HepG2 (cell line): Measurements from ENCODE around the gene ZNF444. TPM values are rescaled to one million over a fixed set of nuclear protein-coding genes. Genes with fewer than 3 reads are reported as not detected.

ENCODE experiments used
- CHD4 ChIP-seq: fragments of 200-600 bp; sonication (generic); IDR thresholded peaks from 2 replicates; pipeline ENCODE4 v1.7.0; 2017; ENCODE audit warnings: mild to moderate bottlenecking, low read length, borderline replicate concordance
- ELF3 ChIP-seq: IDR thresholded peaks from 2 replicates; pipeline ENCODE4 v1.6.1; 2016; ENCODE audit warnings: missing genetic modification reagents, missing compliant biosample characterization
- FOXK2 ChIP-seq: fragments of 450-650 bp; IDR thresholded peaks from 2 replicates; pipeline ENCODE4 v1.6.1; 2016
- PHF8 ChIP-seq: sonication (generic); formaldehyde crosslinking; IDR thresholded peaks from 2 replicates; pipeline ENCODE4 v1.5.0; 2020; ENCODE audit warnings: missing genetic modification reagents
- REXO4 ChIP-seq: sonication (generic); formaldehyde crosslinking; IDR thresholded peaks from 2 replicates; pipeline ENCODE4 v1.8.0; 2022; ENCODE audit warnings: missing genetic modification reagents, mild to moderate bottlenecking, borderline replicate concordance
- SCMH1 ChIP-seq: sonication (generic); formaldehyde crosslinking; IDR thresholded peaks from 2 replicates; pipeline ENCODE4 v1.9.0; 2021; ENCODE audit warnings: missing genetic modification reagents, mild to moderate bottlenecking, borderline replicate concordance
- SMC3 ChIP-seq: IDR thresholded peaks from 2 replicates; pipeline ENCODE4 v1.6.1; 2011; ENCODE audit warnings: low read length, improper control_type of control experiment
- SSRP1 ChIP-seq: IDR thresholded peaks from 2 replicates; pipeline ENCODE4 v1.6.1; 2016; ENCODE audit warnings: control low read depth
- STAG1 ChIP-seq: sonication (generic); formaldehyde crosslinking; IDR thresholded peaks from 2 replicates; pipeline ENCODE4 v1.4.0; 2020; ENCODE audit warnings: missing genetic modification reagents
- TAF15 ChIP-seq: fragments of 200-400 bp; formaldehyde crosslinking; IDR thresholded peaks from one replicate; pipeline ENCODE4 v1.6.1; 2018; ENCODE audit warnings: mild to moderate bottlenecking, low read depth, low read length; ENCODE audit not compliant: poor library complexity, severe bottlenecking
- ZNF24 ChIP-seq: fragments of 450-650 bp; IDR thresholded peaks from 2 replicates; pipeline ENCODE4 v1.6.1; 2017; ENCODE audit warnings: antibody characterized with exemption, mild to moderate bottlenecking
- ZNF441 ChIP-seq: sonication (generic); formaldehyde crosslinking; IDR thresholded peaks from 2 replicates; pipeline ENCODE4 v1.7.0; 2021; ENCODE audit warnings: missing genetic modification reagents, borderline replicate concordance
- ZNF550 ChIP-seq: sonication (generic); formaldehyde crosslinking; IDR thresholded peaks from 2 replicates; pipeline ENCODE4 v1.4.0; 2020; ENCODE audit warnings: mild to moderate bottlenecking, missing genetic modification reagents, borderline replicate concordance
- polyA plus RNA-seq, 8 experiments: library from polyadenylated mRNA; depleted of rRNA in 3 of 8; stranded (reverse) in 7 of 8; unstranded in 1 of 8; fragments of >200 nt; fragmentation: Illumina TruSeq in 4 of 8; extraction: Trizol in 4 of 8; gene quantifications; 2 replicates each; pipeline versions ENCODE4 v1.2.1 to v1.2.3, GENCODE V29; 2011 to 2016; ENCODE audit warnings: low read depth in 4 of 8, missing spikeins in 1 of 8, mixed read lengths in 1 of 8; ENCODE audit not compliant: insufficient read depth in 1 of 8
- total RNA-seq, 5 experiments: library from RNA; depleted of rRNA; stranded (reverse); fragments of >200 nt; fragmentation: Illumina TruSeq; extraction: Trizol; gene quantifications; 2 replicates each; pipeline ENCODE4 v1.2.3, GENCODE V29; 2016; ENCODE audit warnings: low read depth in 1 of 5
- TF ChIP-seq, protein P1 (sequence below): sonication (generic); formaldehyde crosslinking; conservative IDR thresholded peaks from 2 replicates; pipeline ENCODE4 v1.4.0; 2020; ENCODE audit warnings: missing genetic modification reagents
- TF ChIP-seq, protein P2 (sequence below), 2 experiments: fragments of 450-650 bp in 1 of 2; sonication (generic) in 1 of 2; formaldehyde crosslinking; IDR thresholded peaks; 2 replicates each; pipeline versions ENCODE4 v1.5.0 to v1.8.0; 2020 to 2022; ENCODE audit warnings: mild to moderate bottlenecking in 1 of 2, missing genetic modification reagents in 1 of 2
- TF ChIP-seq, protein P3 (sequence below): sonication (generic); formaldehyde crosslinking; IDR thresholded peaks from 2 replicates; pipeline ENCODE4 v1.8.0; 2022; ENCODE audit warnings: mild to moderate bottlenecking, missing genetic modification reagents, moderate library complexity
- TF ChIP-seq, protein P4 (sequence below): sonication (generic); formaldehyde crosslinking; IDR thresholded peaks from 2 replicates; pipeline ENCODE4 v1.5.1; 2020; ENCODE audit warnings: mild to moderate bottlenecking, missing genetic modification reagents, moderate library complexity
- TF ChIP-seq, protein P5 (sequence below): IDR thresholded peaks from 2 replicates; pipeline ENCODE4 v1.6.1; 2016; ENCODE audit warnings: missing biosample characterization, missing genetic modification reagents, low read depth
- TF ChIP-seq, protein P6 (sequence below): sonication (generic); formaldehyde crosslinking; IDR thresholded peaks from 2 replicates; pipeline ENCODE4 v1.5.0; 2020; ENCODE audit warnings: missing genetic modification reagents

The ZNF444 gene
- total and polyA plus RNA-seq, 2 of the 13 experiments (the other 11 are each of a cell fraction or from before 2014, with no cell fraction given) = 27.4 to 30.3 TPM

DNA sequence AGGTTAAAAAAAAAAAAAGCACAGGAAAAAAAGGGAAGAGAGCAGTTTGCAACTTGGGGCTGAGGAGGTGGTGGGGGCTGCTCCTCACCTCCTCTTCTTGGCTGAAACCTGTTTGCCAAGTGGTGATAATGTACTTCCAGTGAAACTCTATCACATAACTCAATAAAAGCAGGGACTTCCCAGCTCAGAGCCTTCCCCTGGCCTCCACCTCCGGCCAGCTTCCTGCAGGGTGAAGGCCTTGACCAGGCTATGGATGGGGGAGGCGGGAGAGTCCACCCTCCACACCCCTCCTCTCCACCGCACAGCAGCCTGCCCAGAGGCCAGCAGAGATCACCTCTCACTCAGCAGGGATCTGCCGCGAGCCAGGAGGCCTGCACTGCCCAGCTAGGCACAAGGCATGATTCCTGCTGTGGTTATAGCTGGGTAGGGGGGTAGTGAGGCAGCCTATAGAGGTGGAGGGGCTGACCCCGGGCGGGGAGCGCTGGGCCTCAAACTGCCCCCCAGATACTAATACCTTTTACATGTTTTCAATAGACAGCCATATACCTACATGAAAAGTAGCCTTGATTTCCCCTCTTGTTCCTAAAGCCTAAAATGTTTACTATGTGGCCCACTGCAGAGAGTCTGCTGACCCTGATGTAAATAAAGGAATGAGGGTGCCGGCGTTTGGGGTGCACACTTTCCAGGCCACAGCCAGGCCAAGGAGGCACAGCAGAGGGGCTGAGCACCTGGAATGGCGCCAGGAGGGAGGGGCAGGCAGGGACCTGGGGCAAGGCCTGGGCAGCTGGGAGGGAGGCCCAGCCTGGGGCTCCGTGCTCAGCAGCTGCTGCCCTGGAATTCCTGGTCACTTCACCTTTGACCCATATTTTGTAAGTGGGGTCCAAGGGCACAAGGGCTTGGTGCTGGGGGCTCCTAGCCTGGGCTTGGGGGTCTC lies 30.3 kb upstream of the ZNF444 start (continued):
- TF ChIP-seq ZNF441 (CRISPR knock-in tag) (no peak), SCMH1 (CRISPR knock-in tag) (no peak), PHF8 (no peak; the same call in 1 of the 2 replicates), TAF15 (no peak), SMC3 (no peak), SSRP1 (CRISPR knock-in tag) (0 out of 2 replicates have a peak, but pooled peaks have one; percentile 11), ZNF24 (no peak), STAG1 (CRISPR knock-in tag) (peak; percentile 37), REXO4 (CRISPR knock-in tag) (no peak), FOXK2 (no peak), CHD4 (peak; percentile 43; the same call in 1 of the 2 replicates), ELF3 (CRISPR knock-in tag) (peak; percentile 67), ZNF550 (no peak; the same call in 1 of the 2 replicates)
- TF ChIP-seq, protein P1, sequence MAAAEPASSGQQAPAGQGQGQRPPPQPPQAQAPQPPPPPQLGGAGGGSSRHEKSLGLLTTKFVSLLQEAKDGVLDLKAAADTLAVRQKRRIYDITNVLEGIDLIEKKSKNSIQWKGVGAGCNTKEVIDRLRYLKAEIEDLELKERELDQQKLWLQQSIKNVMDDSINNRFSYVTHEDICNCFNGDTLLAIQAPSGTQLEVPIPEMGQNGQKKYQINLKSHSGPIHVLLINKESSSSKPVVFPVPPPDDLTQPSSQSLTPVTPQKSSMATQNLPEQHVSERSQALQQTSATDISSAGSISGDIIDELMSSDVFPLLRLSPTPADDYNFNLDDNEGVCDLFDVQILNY (CRISPR knock-in tag) = no peak
- TF ChIP-seq, protein P2, sequence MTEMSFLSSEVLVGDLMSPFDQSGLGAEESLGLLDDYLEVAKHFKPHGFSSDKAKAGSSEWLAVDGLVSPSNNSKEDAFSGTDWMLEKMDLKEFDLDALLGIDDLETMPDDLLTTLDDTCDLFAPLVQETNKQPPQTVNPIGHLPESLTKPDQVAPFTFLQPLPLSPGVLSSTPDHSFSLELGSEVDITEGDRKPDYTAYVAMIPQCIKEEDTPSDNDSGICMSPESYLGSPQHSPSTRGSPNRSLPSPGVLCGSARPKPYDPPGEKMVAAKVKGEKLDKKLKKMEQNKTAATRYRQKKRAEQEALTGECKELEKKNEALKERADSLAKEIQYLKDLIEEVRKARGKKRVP (CRISPR knock-in tag; IDR thresholded peaks at IDR 0.05) = no peak
- TF ChIP-seq, protein P3, sequence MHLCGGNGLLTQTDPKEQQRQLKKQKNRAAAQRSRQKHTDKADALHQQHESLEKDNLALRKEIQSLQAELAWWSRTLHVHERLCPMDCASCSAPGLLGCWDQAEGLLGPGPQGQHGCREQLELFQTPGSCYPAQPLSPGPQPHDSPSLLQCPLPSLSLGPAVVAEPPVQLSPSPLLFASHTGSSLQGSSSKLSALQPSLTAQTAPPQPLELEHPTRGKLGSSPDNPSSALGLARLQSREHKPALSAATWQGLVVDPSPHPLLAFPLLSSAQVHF (CRISPR knock-in tag) = no peak
- TF ChIP-seq, protein P4, sequence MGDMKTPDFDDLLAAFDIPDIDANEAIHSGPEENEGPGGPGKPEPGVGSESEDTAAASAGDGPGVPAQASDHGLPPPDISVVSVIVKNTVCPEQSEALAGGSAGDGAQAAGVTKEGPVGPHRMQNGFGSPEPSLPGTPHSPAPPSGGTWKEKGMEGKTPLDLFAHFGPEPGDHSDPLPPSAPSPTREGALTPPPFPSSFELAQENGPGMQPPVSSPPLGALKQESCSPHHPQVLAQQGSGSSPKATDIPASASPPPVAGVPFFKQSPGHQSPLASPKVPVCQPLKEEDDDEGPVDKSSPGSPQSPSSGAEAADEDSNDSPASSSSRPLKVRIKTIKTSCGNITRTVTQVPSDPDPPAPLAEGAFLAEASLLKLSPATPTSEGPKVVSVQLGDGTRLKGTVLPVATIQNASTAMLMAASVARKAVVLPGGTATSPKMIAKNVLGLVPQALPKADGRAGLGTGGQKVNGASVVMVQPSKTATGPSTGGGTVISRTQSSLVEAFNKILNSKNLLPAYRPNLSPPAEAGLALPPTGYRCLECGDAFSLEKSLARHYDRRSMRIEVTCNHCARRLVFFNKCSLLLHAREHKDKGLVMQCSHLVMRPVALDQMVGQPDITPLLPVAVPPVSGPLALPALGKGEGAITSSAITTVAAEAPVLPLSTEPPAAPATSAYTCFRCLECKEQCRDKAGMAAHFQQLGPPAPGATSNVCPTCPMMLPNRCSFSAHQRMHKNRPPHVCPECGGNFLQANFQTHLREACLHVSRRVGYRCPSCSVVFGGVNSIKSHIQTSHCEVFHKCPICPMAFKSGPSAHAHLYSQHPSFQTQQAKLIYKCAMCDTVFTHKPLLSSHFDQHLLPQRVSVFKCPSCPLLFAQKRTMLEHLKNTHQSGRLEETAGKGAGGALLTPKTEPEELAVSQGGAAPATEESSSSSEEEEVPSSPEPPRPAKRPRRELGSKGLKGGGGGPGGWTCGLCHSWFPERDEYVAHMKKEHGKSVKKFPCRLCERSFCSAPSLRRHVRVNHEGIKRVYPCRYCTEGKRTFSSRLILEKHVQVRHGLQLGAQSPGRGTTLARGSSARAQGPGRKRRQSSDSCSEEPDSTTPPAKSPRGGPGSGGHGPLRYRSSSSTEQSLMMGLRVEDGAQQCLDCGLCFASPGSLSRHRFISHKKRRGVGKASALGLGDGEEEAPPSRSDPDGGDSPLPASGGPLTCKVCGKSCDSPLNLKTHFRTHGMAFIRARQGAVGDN (CRISPR knock-in tag) = peak; percentile 92
- TF ChIP-seq, protein P5, sequence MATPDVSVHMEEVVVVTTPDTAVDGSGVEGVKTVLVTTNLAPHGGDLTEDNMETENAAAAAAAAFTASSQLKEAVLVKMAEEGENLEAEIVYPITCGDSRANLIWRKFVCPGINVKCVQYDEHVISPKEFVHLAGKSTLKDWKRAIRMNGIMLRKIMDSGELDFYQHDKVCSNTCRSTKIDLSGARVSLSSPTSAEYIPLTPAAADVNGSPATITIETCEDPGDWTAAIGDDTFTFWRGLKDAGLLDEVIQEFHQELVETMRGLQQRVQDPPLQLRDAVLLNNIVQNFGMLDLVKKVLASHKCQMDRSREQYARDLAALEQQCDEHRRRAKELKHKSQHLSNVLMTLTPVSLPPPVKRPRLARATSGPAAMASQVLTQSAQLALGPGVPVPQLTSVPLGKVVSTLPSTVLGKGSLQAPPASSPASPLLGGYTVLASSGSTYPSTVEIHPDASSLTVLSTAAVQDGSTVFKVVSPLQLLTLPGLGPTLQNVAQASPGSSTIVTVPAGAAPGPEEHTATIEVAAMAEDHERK (CRISPR knock-in tag) = no peak
- TF ChIP-seq, protein P6, sequence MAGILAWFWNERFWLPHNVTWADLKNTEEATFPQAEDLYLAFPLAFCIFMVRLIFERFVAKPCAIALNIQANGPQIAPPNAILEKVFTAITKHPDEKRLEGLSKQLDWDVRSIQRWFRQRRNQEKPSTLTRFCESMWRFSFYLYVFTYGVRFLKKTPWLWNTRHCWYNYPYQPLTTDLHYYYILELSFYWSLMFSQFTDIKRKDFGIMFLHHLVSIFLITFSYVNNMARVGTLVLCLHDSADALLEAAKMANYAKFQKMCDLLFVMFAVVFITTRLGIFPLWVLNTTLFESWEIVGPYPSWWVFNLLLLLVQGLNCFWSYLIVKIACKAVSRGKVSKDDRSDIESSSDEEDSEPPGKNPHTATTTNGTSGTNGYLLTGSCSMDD = no peak
